Epithelial cell of proximal tubule (primary cell): ENCODE results near the gene ZNF75A. TPM values are rescaled to one million over a fixed set of nuclear protein-coding genes. Genes with fewer than 3 reads are reported as not detected.

ENCODE experiments used
- DNase-seq: peaks from one replicate; pipeline ENCODE4 v3.0.0-alpha.2; 2011; ENCODE audit warnings: low read depth
- H3K4me3 ChIP-seq: 2 replicates; pipeline ENCODE4 v1.5.1; 2011; ENCODE audit warnings: low read depth, mild to moderate bottlenecking, low read length
- total RNA-seq: library from RNA; depleted of rRNA; stranded (reverse); fragments of >200 nt; gene quantifications from 2 replicates; pipeline ENCODE4 v1.2.3, GENCODE V29; 2015
- TF ChIP-seq, protein P1 (sequence below): conservative IDR thresholded peaks from 2 replicates; pipeline ENCODE4 v1.5.1; 2012; ENCODE audit warnings: low read depth, mild to moderate bottlenecking, low read length

Gene ZNF75A
- total RNA-seq, 1 donor from 2014 or later, result 12.9 TPM

GRCh38 chr16:3295209-3295608 is 10.1 kb upstream of the ZNF75A start:
- H3K4me3 ChIP-seq, result no peak overlapping the region
- TF ChIP-seq, protein P1, sequence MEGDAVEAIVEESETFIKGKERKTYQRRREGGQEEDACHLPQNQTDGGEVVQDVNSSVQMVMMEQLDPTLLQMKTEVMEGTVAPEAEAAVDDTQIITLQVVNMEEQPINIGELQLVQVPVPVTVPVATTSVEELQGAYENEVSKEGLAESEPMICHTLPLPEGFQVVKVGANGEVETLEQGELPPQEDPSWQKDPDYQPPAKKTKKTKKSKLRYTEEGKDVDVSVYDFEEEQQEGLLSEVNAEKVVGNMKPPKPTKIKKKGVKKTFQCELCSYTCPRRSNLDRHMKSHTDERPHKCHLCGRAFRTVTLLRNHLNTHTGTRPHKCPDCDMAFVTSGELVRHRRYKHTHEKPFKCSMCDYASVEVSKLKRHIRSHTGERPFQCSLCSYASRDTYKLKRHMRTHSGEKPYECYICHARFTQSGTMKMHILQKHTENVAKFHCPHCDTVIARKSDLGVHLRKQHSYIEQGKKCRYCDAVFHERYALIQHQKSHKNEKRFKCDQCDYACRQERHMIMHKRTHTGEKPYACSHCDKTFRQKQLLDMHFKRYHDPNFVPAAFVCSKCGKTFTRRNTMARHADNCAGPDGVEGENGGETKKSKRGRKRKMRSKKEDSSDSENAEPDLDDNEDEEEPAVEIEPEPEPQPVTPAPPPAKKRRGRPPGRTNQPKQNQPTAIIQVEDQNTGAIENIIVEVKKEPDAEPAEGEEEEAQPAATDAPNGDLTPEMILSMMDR, result no peak

GRCh38 chr16:3295783-3296182 is 9.5 kb upstream of the ZNF75A start:
- no peak overlapping the region for H3K4me3 ChIP-seq
- no peak for DNase-seq
- TF ChIP-seq, protein P1, result no peak

More at GRCh38 chr16:3295209-3295608, 10.1 kb upstream of the ZNF75A start:
- no peak for DNase-seq

DNA sequence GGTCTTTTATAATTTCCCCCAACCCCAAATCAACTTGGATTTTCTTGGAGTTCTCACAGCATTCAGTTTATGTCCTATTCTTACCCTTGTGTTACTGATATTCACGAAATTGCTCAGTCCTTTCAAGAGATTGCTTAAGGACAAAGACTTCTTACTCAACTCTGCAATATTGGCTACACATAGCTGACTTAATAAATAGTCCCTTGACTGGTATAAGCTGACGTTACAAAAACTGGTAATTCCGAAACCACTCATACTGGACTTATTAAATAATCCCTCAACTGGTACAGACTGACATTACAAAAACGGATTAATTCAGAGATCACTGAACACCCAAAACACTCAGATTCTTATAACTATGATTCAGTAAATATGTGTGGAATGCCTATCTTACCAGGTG is 927 bp upstream of the ZNF75A start:
- DNase-seq, result no peak
- peak overlapping the region; percentile 75 for H3K4me3 ChIP-seq
- TF ChIP-seq, protein P1, result no peak

- TF ChIP-seq, protein P1, result no peak
These were observed 781 bp downstream of the ZNF75A start for GRCh38 chr16:3306078-3306477.

GRCh38 chr16:3311496-3311895 is 6.2 kb downstream of the ZNF75A start:
- TF ChIP-seq, protein P1, result no peak
- no peak overlapping the region for H3K4me3 ChIP-seq
- no peak for DNase-seq

More at GRCh38 chr16:3306078-3306477, 781 bp downstream of the ZNF75A start:
- peak overlapping the region; percentile 75 for H3K4me3 ChIP-seq
- DNase-seq, result no peak

DNA sequence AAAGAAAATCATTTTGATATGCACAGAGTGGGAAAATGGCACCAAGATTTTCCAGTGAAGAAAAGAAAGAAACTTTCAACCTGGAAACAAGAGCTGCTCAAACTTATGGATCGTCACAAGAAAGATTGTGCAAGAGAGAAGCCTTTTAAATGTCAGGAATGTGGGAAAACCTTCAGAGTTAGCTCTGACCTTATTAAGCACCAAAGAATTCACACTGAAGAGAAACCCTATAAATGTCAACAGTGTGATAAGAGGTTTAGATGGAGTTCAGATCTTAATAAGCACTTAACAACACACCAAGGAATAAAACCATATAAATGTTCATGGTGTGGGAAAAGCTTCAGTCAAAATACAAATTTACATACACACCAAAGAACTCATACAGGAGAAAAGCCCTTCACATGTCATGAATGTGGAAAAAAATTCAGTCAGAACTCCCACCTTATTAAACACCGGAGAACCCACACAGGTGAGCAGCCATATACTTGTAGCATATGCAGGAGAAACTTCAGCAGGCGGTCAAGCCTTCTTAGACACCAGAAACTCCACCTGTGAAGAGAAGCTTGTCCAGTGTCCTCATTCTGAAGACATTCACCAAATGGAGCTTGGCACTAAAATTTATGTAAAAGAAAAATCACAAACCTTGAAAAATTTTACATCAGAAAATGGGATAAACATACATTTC is 12.2 kb downstream of the ZNF75A start:
- TF ChIP-seq, protein P1, result no peak
- no peak for DNase-seq
- no peak overlapping the region for H3K4me3 ChIP-seq

DNA sequence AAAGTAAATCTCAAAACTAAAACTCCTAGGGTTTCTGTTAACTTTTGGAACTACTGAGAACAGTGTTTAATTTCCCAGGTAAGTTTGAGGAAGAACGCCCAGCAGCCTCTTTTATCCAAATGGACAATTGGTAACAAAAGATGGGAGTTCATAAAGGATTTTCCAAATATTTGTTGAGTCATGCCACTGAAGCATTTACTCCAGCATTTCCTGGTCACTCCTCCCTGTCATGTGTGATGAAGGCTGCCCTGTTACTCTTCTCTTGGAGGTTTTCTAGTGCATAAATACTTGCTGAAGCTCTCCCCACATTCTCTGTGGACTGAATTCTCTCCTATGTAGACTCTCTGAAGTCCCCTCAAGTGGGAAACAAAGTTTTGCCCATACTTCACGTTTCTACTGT is 16.5 kb downstream of the ZNF75A start:
- no peak for DNase-seq
- H3K4me3 ChIP-seq, result no peak overlapping the region
- TF ChIP-seq, protein P1, result no peak
